ENCODE measurements around the gene MCC.
A peak's percentile ranks its signal among the peaks of the same experiment; 100 is the strongest.

The MCC gene

DNA sequence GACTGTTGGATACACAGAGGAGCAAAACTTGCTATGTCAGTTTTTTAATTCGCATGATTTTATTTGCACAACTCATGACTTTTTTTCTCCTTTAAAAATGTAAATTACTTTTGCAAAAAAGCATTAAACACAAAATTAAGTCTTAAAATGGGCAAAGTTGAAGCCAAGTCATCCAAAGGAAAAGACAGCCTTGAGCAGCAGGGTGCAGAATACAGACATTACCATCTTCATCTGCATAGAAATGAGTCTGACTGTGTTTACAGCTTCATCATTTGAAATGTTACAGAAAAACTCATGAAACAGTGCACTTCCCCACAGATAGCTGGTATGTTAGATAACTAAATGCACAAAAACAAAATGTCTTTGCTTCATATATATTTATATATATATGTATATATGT is 154.8 kb downstream of the MCC start:
- CTCF ChIA-PET = interaction anchor here (0.5 to 1.9 kb wide), 4 partner anchors 308 to 436 kb away, joined by 3 to 8 read pairs (median 4); no protein-coding TSS in a partner anchor
- DNase-seq (ENCODE audit: low spot score) = no peak
- TF ChIP-seq, protein P1, sequence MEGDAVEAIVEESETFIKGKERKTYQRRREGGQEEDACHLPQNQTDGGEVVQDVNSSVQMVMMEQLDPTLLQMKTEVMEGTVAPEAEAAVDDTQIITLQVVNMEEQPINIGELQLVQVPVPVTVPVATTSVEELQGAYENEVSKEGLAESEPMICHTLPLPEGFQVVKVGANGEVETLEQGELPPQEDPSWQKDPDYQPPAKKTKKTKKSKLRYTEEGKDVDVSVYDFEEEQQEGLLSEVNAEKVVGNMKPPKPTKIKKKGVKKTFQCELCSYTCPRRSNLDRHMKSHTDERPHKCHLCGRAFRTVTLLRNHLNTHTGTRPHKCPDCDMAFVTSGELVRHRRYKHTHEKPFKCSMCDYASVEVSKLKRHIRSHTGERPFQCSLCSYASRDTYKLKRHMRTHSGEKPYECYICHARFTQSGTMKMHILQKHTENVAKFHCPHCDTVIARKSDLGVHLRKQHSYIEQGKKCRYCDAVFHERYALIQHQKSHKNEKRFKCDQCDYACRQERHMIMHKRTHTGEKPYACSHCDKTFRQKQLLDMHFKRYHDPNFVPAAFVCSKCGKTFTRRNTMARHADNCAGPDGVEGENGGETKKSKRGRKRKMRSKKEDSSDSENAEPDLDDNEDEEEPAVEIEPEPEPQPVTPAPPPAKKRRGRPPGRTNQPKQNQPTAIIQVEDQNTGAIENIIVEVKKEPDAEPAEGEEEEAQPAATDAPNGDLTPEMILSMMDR (conservative IDR thresholded peaks at IDR 0.05; ENCODE audit: low read depth) = no peak
- H3K27ac ChIP-seq = no peak overlapping the region
- POLR2A ChIA-PET (ENCODE audit: low non-redundant PET) = no interaction called here

DNA sequence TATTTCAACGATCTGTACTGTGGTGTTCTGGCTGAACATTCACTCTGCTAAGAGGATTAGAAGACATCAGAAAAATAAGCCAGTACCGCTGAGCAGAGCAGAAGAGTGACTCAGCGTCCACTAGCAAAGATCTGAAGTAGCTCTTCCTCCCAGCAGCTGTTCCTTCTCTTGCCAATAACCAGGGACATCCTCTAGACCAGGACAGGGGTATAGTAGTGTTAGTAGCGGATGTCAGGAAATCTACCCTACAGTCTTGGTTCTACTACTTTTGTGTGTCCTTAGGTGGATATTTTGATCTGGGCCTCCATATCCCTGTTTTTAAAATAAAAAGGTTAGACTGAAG is 157.1 kb downstream of the MCC start:
- POLR2A ChIA-PET (ENCODE audit: low non-redundant PET) = no interaction called here
- TF ChIP-seq, protein P1 (conservative IDR thresholded peaks at IDR 0.05; ENCODE audit: low read depth) = no peak
- CTCF ChIA-PET = interaction anchor here (0.6 to 1.3 kb wide), 4 partner anchors 209 to 335 kb away, joined by 3 to 10 read pairs (median 4); no protein-coding TSS in a partner anchor
- DNase-seq (ENCODE audit: low spot score) = no peak
- H3K27ac ChIP-seq = peak overlapping the region; percentile 61

DNA sequence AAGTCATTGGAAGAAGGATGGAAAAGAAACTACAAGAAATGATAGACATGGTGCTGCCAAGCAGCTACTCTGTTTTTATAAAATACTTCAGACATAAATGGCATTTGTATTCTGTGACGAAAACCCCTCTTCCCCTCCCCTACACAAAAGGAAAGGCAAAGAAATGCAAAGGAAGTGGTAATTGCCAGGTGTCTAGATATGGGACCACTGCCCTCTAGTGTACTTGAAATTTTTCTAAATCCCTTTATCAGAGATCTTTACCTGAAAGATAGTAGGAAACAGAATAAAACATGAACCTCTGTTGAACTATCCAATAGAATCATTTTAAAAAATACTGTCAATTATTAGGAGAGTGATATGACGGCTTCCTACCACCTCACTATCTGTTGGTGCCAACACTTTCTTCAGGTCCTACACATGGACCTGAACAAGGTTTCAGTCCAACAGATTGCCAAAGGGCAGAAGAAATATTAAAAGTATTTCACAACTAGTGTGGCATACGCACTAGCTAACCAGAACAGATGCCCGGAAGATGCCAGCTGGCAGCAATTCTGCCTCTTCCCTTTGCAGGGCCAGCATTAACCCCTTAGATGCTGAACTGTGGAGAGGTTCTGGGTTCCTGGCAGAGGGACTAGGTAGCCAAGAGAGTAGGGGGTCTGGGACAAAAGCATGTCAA is 157.6 kb downstream of the MCC start:
- TF ChIP-seq, protein P1 (conservative IDR thresholded peaks at IDR 0.05; ENCODE audit: low read depth) = peak; percentile 68
- peak; percentile 78 for DNase-seq (ENCODE audit: low spot score)
- POLR2A ChIA-PET (ENCODE audit: low non-redundant PET) = no interaction called here
- peak overlapping the region; percentile 61 for H3K27ac ChIP-seq
- CTCF ChIA-PET = interaction anchor here (0.6 to 1.4 kb wide), 10 partner anchors 11 to 335 kb away, joined by 3 to 10 read pairs (median 4); no protein-coding TSS in a partner anchor

DNA sequence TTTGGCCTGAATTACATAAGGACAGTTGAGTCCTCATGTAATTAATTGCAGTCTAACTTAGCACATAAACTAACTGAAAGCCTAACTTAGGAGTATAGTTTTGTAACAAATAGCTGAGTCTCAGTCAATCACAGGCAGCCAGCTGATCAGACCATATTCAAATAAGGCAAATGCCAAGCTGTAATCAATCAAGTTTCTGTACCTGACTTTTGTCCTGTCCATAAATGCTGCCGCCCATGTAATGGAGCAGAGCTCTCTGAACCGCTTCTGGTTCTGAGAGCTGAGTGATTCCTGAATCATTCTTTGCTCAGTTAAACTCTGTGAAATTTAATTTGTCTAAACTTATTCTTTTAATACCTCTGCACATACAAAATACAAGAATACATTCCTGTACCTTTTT is 158.3 kb downstream of the MCC start:
- CTCF ChIA-PET = interaction anchor here (0.5 to 1.4 kb wide), 9 partner anchors 10 to 334 kb away, joined by 3 to 7 read pairs (median 4); no protein-coding TSS in a partner anchor
- no peak overlapping the region for H3K27ac ChIP-seq
- TF ChIP-seq, protein P1 (conservative IDR thresholded peaks at IDR 0.05; ENCODE audit: low read depth) = no peak
- POLR2A ChIA-PET (ENCODE audit: low non-redundant PET) = interaction anchor here (0.6 kb wide), 1 partner anchor 229 kb away, joined by 3 read pairs; no protein-coding TSS in a partner anchor
- DNase-seq (ENCODE audit: low spot score) = no peak

DNA sequence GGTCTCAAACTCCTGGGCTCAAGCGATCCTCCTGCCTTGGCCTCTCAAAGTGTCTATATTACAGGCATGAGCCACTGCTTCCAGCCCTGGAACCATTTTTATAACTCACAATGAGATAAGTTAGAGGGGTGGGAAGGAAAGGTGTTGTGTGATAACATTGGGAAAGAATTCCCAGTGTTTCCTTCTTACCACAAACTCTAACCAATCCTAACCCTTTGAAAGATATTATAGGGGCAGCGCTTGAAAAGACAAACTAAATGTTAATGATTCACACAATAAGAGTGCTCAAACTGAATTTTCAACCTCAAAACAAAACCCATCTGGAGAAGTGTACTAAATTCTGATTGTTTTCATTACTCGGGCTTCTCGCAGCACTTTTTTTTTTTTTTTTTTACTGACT is 163.2 kb downstream of the MCC start:
- no peak for DNase-seq (ENCODE audit: low spot score)
- POLR2A ChIA-PET (ENCODE audit: low non-redundant PET) = no interaction called here
- CTCF ChIA-PET = no interaction called here
- TF ChIP-seq, protein P1 (conservative IDR thresholded peaks at IDR 0.05; ENCODE audit: low read depth) = no peak
- no peak overlapping the region for H3K27ac ChIP-seq

DNA sequence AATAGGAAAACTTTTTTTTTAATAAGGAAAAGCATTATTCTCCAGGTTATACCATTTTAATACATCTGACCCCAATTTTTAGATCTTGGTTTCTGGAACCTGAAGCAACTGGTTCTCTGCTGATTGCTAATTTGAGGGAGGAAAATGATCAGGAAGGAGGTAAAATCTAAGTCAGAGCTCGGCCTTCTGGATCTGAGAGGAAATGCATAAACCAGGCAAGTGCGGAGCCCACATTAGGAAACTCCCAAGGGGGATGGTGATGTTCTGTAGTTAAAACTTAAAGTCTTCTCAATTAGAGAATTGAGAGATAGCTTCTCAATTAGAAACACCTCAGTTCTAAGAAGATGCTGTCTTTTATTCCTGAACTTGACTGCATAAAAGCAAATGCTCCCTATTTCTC is 167.0 kb downstream of the MCC start:
- ChIA-PET CTCF (interaction anchor here (1.0 kb wide), 1 partner anchor 26 kb away, joined by 3 read pairs; no protein-coding TSS in a partner anchor), POLR2A (ENCODE audit: low non-redundant PET) (no interaction called here)
- TF ChIP-seq, protein P1 (conservative IDR thresholded peaks at IDR 0.05; ENCODE audit: low read depth) = no peak
- DNase-seq (ENCODE audit: low spot score) = no peak
- H3K27ac ChIP-seq = no peak overlapping the region
